ENCODE measurements around the gene DOHH.

DOHH gene

GRCh38 chr19:3474010-3474409 is 26.5 kb downstream of the DOHH start:
- H3K36me3 ChIP-seq (ENCODE audit: insufficient read depth, insufficient read length, low read length): no peaks in the 10 kb centered on the region
- H3K9me3 ChIP-seq (ENCODE audit: insufficient read depth, low read length): no peaks in the 10 kb centered on the region
- no peak for TF ChIP-seq ZNF274 (IDR thresholded peaks at IDR 0.05; ENCODE audit: low read depth, low read length)
- no peak for TF ChIP-seq YY1 (IDR thresholded peaks at IDR 0.05; ENCODE audit: insufficient read depth, insufficient read length)
- no peak for TF ChIP-seq SUZ12 (IDR thresholded peaks at IDR 0.05; ENCODE audit: extremely low read depth, insufficient read depth, insufficient read length)
- no peak overlapping the region for H3K9ac ChIP-seq (ENCODE audit: insufficient read length, low read depth)
- H3K4me1 ChIP-seq (ENCODE audit: insufficient read depth, insufficient read length): peaks cover 9% of the 10 kb centered on the region
- H3K4me3 ChIP-seq (ENCODE audit: insufficient read length, low read depth): no peak overlapping the region
- DNase-seq (ENCODE audit: low read depth, low spot score): no peak
- peaks cover 27% of the 10 kb centered on the region for H3K27me3 ChIP-seq (ENCODE audit: insufficient read depth, insufficient read length)

GRCh38 chr19:3471954-3472655 is 28.4 kb downstream of the DOHH start:
- DNase-seq (ENCODE audit: low read depth, low spot score): no peak
- TF ChIP-seq SUZ12 (IDR thresholded peaks at IDR 0.05; ENCODE audit: extremely low read depth, insufficient read depth, insufficient read length) (no peak), ZNF274 (IDR thresholded peaks at IDR 0.05; ENCODE audit: low read depth, low read length) (no peak), YY1 (IDR thresholded peaks at IDR 0.05; ENCODE audit: insufficient read depth, insufficient read length) (no peak)
- no peaks in the 10 kb centered on the region for H3K36me3 ChIP-seq (ENCODE audit: insufficient read depth, insufficient read length, low read length)
- H3K4me3 ChIP-seq (ENCODE audit: insufficient read length, low read depth): no peak overlapping the region
- peaks cover 12% of the 10 kb centered on the region; the same call in 1 of the 2 replicates for H3K9me3 ChIP-seq (ENCODE audit: insufficient read depth, low read length)
- peaks cover 24% of the 10 kb centered on the region for H3K27me3 ChIP-seq (ENCODE audit: insufficient read depth, insufficient read length)
- H3K9ac ChIP-seq (ENCODE audit: insufficient read length, low read depth): peak overlapping the region; percentile 63
- H3K4me1 ChIP-seq (ENCODE audit: insufficient read depth, insufficient read length): peaks cover 9% of the 10 kb centered on the region

DNA sequence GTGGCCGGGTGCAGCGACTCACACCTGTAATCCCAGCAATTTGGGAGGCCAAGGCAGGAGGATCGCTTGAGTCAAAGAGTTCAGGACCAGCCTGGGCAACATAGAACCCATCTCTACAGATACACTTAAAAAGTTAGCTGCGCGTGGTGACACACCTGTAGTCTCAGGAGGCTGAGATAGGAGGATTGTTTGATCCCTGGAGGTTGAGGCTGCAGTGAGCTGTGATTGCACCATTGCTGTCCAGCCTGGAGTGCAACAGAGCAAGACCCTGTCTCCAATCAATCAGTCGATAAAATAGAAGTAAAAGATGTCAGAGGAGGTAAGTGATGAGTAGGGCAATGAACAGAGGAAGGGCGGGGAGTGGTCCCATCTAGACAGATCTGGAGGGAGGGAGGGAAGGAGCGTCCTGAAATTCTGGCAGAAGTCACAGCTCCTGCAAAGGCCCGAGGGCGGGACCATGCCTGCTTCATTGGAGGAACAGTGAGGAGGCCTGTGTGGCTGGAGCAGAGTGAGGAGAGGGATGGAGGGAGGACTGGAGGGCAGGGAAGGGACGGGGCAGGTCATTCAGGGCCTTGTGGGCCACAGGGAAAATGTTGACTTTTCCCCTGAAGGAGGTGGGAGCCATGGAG is 29.9 kb downstream of the DOHH start:
- Histone ChIP-seq H3K36me3 (ENCODE audit: insufficient read depth, insufficient read length, low read length) (no peaks in the 10 kb centered on the region), H3K9ac (ENCODE audit: insufficient read length, low read depth) (no peak overlapping the region), H3K4me1 (ENCODE audit: insufficient read depth, insufficient read length) (peaks cover 10% of the 10 kb centered on the region), H3K4me3 (ENCODE audit: insufficient read length, low read depth) (no peak overlapping the region), H3K9me3 (ENCODE audit: insufficient read depth, low read length) (peaks cover 13% of the 10 kb centered on the region; the same call in 1 of the 2 replicates), H3K27me3 (ENCODE audit: insufficient read depth, insufficient read length) (peaks cover 14% of the 10 kb centered on the region)
- no peak for TF ChIP-seq SUZ12 (IDR thresholded peaks at IDR 0.05; ENCODE audit: extremely low read depth, insufficient read depth, insufficient read length)
- no peak for TF ChIP-seq ZNF274 (IDR thresholded peaks at IDR 0.05; ENCODE audit: low read depth, low read length)
- no peak for TF ChIP-seq YY1 (IDR thresholded peaks at IDR 0.05; ENCODE audit: insufficient read depth, insufficient read length)
- no peak for DNase-seq (ENCODE audit: low read depth, low spot score)

- DNase-seq (ENCODE audit: low read depth, low spot score): no peak
- Histone ChIP-seq H3K9me3 (ENCODE audit: insufficient read depth, low read length) (peaks cover 13% of the 10 kb centered on the region; the same call in 1 of the 2 replicates), H3K27me3 (ENCODE audit: insufficient read depth, insufficient read length) (peaks cover 6% of the 10 kb centered on the region), H3K36me3 (ENCODE audit: insufficient read depth, insufficient read length, low read length) (no peaks in the 10 kb centered on the region), H3K9ac (ENCODE audit: insufficient read length, low read depth) (no peak overlapping the region), H3K4me3 (ENCODE audit: insufficient read length, low read depth) (no peak overlapping the region), H3K4me1 (ENCODE audit: insufficient read depth, insufficient read length) (peaks cover 13% of the 10 kb centered on the region)
- TF ChIP-seq SUZ12 (IDR thresholded peaks at IDR 0.05; ENCODE audit: extremely low read depth, insufficient read depth, insufficient read length): no peak
- no peak for TF ChIP-seq ZNF274 (IDR thresholded peaks at IDR 0.05; ENCODE audit: low read depth, low read length)
- TF ChIP-seq YY1 (IDR thresholded peaks at IDR 0.05; ENCODE audit: insufficient read depth, insufficient read length): no peak
Observed at GRCh38 chr19:3469638-3470499, 30.6 kb downstream of the DOHH start.

- DNase-seq (ENCODE audit: low read depth, low spot score): no peak
- peaks cover 13% of the 10 kb centered on the region; the same call in 1 of the 2 replicates for H3K9me3 ChIP-seq (ENCODE audit: insufficient read depth, low read length)
- TF ChIP-seq SUZ12 (IDR thresholded peaks at IDR 0.05; ENCODE audit: extremely low read depth, insufficient read depth, insufficient read length) (no peak), YY1 (IDR thresholded peaks at IDR 0.05; ENCODE audit: insufficient read depth, insufficient read length) (no peak), ZNF274 (IDR thresholded peaks at IDR 0.05; ENCODE audit: low read depth, low read length) (no peak)
- H3K4me1 ChIP-seq (ENCODE audit: insufficient read depth, insufficient read length): peaks cover 13% of the 10 kb centered on the region
- no peak overlapping the region for H3K4me3 ChIP-seq (ENCODE audit: insufficient read length, low read depth)
- H3K27me3 ChIP-seq (ENCODE audit: insufficient read depth, insufficient read length): no peaks in the 10 kb centered on the region
- H3K9ac ChIP-seq (ENCODE audit: insufficient read length, low read depth): no peak overlapping the region
- H3K36me3 ChIP-seq (ENCODE audit: insufficient read depth, insufficient read length, low read length): no peaks in the 10 kb centered on the region
Observed at GRCh38 chr19:3468211-3468610, 32.3 kb downstream of the DOHH start.

- Histone ChIP-seq H3K36me3 (ENCODE audit: insufficient read depth, insufficient read length, low read length) (peaks cover 3% of the 10 kb centered on the region), H3K27me3 (ENCODE audit: insufficient read depth, insufficient read length) (no peaks in the 10 kb centered on the region), H3K9ac (ENCODE audit: insufficient read length, low read depth) (no peak overlapping the region), H3K4me3 (ENCODE audit: insufficient read length, low read depth) (no peak overlapping the region), H3K4me1 (ENCODE audit: insufficient read depth, insufficient read length) (peaks cover 13% of the 10 kb centered on the region), H3K9me3 (ENCODE audit: insufficient read depth, low read length) (peaks cover 13% of the 10 kb centered on the region; the same call in 1 of the 2 replicates)
- no peak for DNase-seq (ENCODE audit: low read depth, low spot score)
- no peak for TF ChIP-seq ZNF274 (IDR thresholded peaks at IDR 0.05; ENCODE audit: low read depth, low read length)
- TF ChIP-seq YY1 (IDR thresholded peaks at IDR 0.05; ENCODE audit: insufficient read depth, insufficient read length): no peak
- TF ChIP-seq SUZ12 (IDR thresholded peaks at IDR 0.05; ENCODE audit: extremely low read depth, insufficient read depth, insufficient read length): no peak
Observed at GRCh38 chr19:3467437-3468198, 32.9 kb downstream of the DOHH start.
